ENCODE data around the gene IL4R. TPM values are rescaled to one million over a fixed set of nuclear protein-coding genes. Genes with fewer than 3 reads are reported as not detected.
A peak's percentile ranks its signal among the peaks of the same experiment; 100 is the strongest.

The IL4R gene
- total RNA-seq, 4 donors from 2014 or later, result 19.2 to 43.3 (median 39.3) TPM

DNA sequence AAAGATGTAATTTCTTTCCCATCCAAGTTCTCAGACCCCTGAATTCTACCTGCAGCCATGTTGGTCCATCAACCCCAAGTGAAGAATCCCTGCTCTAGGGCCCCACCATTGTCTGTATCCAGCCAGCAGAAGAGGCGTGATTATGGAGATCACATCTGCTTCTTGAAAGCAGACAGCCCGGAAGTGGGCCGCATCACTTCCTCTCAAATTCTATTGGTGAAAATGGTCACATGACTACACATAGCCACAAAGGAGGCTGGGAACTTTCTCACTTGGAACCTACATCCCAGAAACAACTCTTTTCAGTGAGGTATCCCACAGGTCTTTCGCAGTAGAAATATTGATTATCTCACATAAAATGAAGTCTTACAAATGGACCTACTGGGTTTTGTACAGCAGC, 40.1 kb downstream of the IL4R start:
- Histone ChIP-seq H3K27ac (no peak overlapping the region), H3K36me3 (peaks cover 0 to 77% (median 0%) of the 10 kb centered on the region in 3 donors), H3K4me1 (no peaks in the 10 kb centered on the region), H3K4me3 (no peak overlapping the region), H3K27me3 (no peaks in the 10 kb centered on the region), H3K9me3 (no peaks in the 10 kb centered on the region)
- 94 to 95% methylated on average over 4 of the region's 4 CpGs for WGBS, 2 donors
- TF ChIP-seq, protein P1, sequence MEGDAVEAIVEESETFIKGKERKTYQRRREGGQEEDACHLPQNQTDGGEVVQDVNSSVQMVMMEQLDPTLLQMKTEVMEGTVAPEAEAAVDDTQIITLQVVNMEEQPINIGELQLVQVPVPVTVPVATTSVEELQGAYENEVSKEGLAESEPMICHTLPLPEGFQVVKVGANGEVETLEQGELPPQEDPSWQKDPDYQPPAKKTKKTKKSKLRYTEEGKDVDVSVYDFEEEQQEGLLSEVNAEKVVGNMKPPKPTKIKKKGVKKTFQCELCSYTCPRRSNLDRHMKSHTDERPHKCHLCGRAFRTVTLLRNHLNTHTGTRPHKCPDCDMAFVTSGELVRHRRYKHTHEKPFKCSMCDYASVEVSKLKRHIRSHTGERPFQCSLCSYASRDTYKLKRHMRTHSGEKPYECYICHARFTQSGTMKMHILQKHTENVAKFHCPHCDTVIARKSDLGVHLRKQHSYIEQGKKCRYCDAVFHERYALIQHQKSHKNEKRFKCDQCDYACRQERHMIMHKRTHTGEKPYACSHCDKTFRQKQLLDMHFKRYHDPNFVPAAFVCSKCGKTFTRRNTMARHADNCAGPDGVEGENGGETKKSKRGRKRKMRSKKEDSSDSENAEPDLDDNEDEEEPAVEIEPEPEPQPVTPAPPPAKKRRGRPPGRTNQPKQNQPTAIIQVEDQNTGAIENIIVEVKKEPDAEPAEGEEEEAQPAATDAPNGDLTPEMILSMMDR (IDR thresholded peaks at IDR 0.05), result no peak
- TF ChIP-seq POLR2A (IDR thresholded peaks at IDR 0.05), result no peak
- no peak for TF ChIP-seq EP300 (IDR thresholded peaks at IDR 0.05)
- DNase-seq (ENCODE audit: low spot score in 2 of 2), result no peak

DNA sequence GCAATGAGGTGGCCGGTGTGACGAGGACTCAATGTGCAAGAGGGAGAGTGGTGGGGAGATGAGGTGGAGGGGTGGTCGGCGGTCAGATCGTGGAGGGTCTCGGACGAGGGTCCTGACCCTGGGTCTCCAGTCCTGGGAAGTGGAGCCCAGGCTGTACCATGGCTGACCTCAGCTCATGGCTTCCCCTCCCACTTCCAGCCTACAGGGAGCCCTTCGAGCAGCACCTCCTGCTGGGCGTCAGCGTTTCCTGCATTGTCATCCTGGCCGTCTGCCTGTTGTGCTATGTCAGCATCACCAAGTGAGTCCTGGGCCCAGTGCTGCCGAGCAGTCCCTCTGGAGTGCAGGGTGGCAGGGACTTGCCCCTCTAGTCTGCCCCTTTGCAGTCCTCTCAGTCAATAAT, 41.8 kb downstream of the IL4R start:
- WGBS, 2 donors, result 77 to 79% methylated on average over 12 of the region's 12 CpGs
- Histone ChIP-seq H3K9me3 (no peaks in the 10 kb centered on the region), H3K36me3 (peaks cover 0 to 76% (median 2%) of the 10 kb centered on the region in 3 donors), H3K4me3 (no peak overlapping the region), H3K27ac (no peak overlapping the region), H3K27me3 (no peaks in the 10 kb centered on the region), H3K4me1 (no peaks in the 10 kb centered on the region)
- DNase-seq (ENCODE audit: low spot score in 2 of 2), result peak in 1 of 2 donors; percentile 24
- TF ChIP-seq POLR2A (IDR thresholded peaks at IDR 0.05), result no peak
- TF ChIP-seq, protein P1 (IDR thresholded peaks at IDR 0.05), result peak in 2 of 5 experiments; percentile 17 to 23
- TF ChIP-seq EP300 (IDR thresholded peaks at IDR 0.05), result peak in 1 of 2 donors; percentile 13

DNA sequence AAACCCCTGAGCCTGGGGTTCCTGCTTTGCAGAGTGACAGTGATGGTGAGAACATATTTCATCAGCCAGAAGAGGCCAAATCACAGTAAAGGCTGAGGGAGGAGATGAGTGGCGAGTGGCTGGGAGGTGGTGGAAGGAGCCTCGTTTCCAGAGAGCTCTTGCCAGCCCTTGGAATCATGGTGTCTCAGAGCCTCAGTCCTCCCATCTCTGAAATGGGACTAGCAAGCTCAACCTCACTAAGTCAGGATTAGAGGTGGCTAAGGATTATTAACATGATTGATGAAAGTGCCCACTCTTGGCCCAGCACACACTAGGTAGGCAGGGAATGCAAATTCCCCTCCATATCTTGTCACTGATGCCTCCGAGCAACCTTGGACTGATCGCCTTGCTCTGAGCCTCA, 43.0 kb downstream of the IL4R start:
- Histone ChIP-seq H3K4me3 (no peak overlapping the region), H3K36me3 (peaks cover 0 to 81% (median 2%) of the 10 kb centered on the region in 3 donors), H3K27ac (no peak overlapping the region), H3K9me3 (no peaks in the 10 kb centered on the region), H3K27me3 (no peaks in the 10 kb centered on the region), H3K4me1 (no peaks in the 10 kb centered on the region)
- DNase-seq (ENCODE audit: low spot score in 2 of 2), result no peak
- TF ChIP-seq POLR2A (IDR thresholded peaks at IDR 0.05) (no peak), EP300 (IDR thresholded peaks at IDR 0.05) (no peak)
- TF ChIP-seq, protein P1 (IDR thresholded peaks at IDR 0.05), result no peak
- WGBS, 2 donors, result 89 to 90% methylated on average over 4 of the region's 4 CpGs

DNA sequence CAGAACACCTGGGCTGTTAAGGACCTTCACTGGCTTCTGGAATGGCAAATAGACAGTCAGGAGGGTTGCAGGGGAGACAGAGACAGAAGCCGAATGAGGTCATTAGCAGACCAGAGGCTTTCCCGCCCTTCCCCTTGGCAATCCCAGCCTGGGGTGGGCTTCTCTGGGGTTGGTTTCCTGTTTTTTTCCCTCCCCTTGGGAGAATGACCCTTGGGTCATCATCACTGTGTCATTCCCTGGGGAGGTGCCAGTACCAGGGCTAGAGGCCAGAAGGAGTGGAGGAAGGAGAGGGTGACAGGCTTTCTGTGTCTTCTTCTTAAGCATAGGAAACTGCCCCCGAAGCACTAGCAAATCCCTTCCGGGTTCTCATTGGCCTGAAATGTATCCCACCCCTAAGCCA, 45.3 kb downstream of the IL4R start:
- DNase-seq (ENCODE audit: low spot score in 2 of 2), result no peak
- no peaks in the 10 kb centered on the region for H3K4me1 ChIP-seq
- no peak overlapping the region for H3K4me3 ChIP-seq
- TF ChIP-seq EP300 (IDR thresholded peaks at IDR 0.05), result no peak
- TF ChIP-seq, protein P1 (IDR thresholded peaks at IDR 0.05), result no peak
- no peak for TF ChIP-seq POLR2A (IDR thresholded peaks at IDR 0.05)
- WGBS, 2 donors, result 82 to 86% methylated on average over 4 of the region's 4 CpGs
- no peaks in the 10 kb centered on the region for H3K9me3 ChIP-seq
- H3K36me3 ChIP-seq, result peaks cover 0 to 75% (median 2%) of the 10 kb centered on the region in 3 donors
- no peaks in the 10 kb centered on the region for H3K27me3 ChIP-seq
- H3K27ac ChIP-seq, result no peak overlapping the region

DNA sequence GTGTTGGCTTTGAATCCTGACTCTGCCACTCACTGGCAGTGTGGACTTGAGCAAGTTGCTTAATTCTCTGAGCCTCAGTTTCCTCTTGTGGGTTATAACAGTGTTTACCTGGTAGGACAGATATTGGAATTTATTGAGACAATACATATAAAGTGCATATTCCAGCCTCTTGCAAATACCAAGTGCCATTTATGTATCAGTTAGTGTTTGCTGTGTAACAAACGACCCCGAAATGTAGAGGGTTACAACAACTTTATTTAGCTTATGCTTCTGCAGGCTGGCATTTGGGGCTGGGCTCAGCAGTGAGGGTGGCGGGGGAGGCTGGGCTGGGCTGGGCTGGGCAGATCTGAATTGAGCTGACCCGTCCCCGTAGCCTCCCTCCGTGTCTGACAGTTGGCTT, 45.8 kb downstream of the IL4R start:
- Histone ChIP-seq H3K27me3 (no peaks in the 10 kb centered on the region), H3K4me3 (no peak overlapping the region), H3K36me3 (peaks cover 0 to 69% (median 2%) of the 10 kb centered on the region in 3 donors), H3K4me1 (no peaks in the 10 kb centered on the region), H3K27ac (no peak overlapping the region), H3K9me3 (no peaks in the 10 kb centered on the region)
- WGBS, 2 donors, result 84 to 92% methylated on average over 6 of the region's 6 CpGs
- DNase-seq (ENCODE audit: low spot score in 2 of 2), result no peak
- TF ChIP-seq, protein P1 (IDR thresholded peaks at IDR 0.05), result no peak
- TF ChIP-seq POLR2A (IDR thresholded peaks at IDR 0.05) (no peak), EP300 (IDR thresholded peaks at IDR 0.05) (no peak)
